H9 (cell line): ENCODE measurements around the gene PTRH1. TPM values are rescaled to one million over a fixed set of nuclear protein-coding genes. Genes with fewer than 3 reads are reported as not detected.
A peak's percentile ranks its signal among the peaks of the same experiment; 100 is the strongest.

Experiments used
- DNase-seq: peaks from one replicate; pipeline ENCODE4 v3.0.0-alpha.2; 2017
- H2AFZ ChIP-seq: one replicate; pipeline ENCODE4 v1.6.1; 2013; ENCODE audit warnings: mild to moderate bottlenecking, low read length, control low read depth, moderate library complexity
- H2AK5ac ChIP-seq: 2 replicates; pipeline ENCODE4 v1.6.1; 2013; ENCODE audit warnings: low read length, control low read depth, mixed read lengths; ENCODE audit not compliant: insufficient read length
- H2BK120ac ChIP-seq: one replicate; pipeline ENCODE4 v1.6.1; 2013; ENCODE audit warnings: low read depth, mild to moderate bottlenecking, low read length, control low read depth, inconsistent platforms; ENCODE audit not compliant: poor library complexity, severe bottlenecking
- H2BK12ac ChIP-seq: 2 replicates; pipeline ENCODE4 v1.6.1; 2013; ENCODE audit warnings: low read length, control low read depth, mixed read lengths, low read depth; ENCODE audit not compliant: insufficient read length
- H2BK15ac ChIP-seq: 2 replicates; pipeline ENCODE4 v1.6.1; 2013; ENCODE audit warnings: low read depth, low read length, control low read depth
- H2BK20ac ChIP-seq: one replicate; pipeline ENCODE4 v1.6.1; 2013; ENCODE audit warnings: low read depth, mild to moderate bottlenecking, low read length, control low read depth, inconsistent platforms; ENCODE audit not compliant: poor library complexity, severe bottlenecking
- H2BK5ac ChIP-seq: 2 replicates; pipeline ENCODE4 v1.6.1; 2013; ENCODE audit warnings: low read length, control low read depth, mixed read lengths; ENCODE audit not compliant: insufficient read length
- H3K14ac ChIP-seq: 2 replicates; pipeline ENCODE4 v1.6.1; 2013; ENCODE audit warnings: low read length, control low read depth; ENCODE audit not compliant: insufficient read depth
- H3K18ac ChIP-seq: 2 replicates; pipeline ENCODE4 v1.6.1; 2013; ENCODE audit warnings: low read depth, mild to moderate bottlenecking, mixed read lengths, low read length, control low read depth; ENCODE audit not compliant: insufficient read length
- H3K23ac ChIP-seq: 2 replicates; pipeline ENCODE4 v1.6.1; 2013; ENCODE audit warnings: low read length, control low read depth, mixed read lengths, low read depth; ENCODE audit not compliant: insufficient read length
- H3K23me2 ChIP-seq: 2 replicates; pipeline ENCODE4 v1.6.1; 2013; ENCODE audit warnings: low read depth, mild to moderate bottlenecking, mixed read lengths, low read length, control low read depth; ENCODE audit not compliant: insufficient read length, poor library complexity, severe bottlenecking
- H3K27ac ChIP-seq: 2 replicates; pipeline ENCODE4 v1.5.1; 2013; ENCODE audit warnings: low read length, control low read depth, mixed read lengths, low read depth; ENCODE audit not compliant: insufficient read length
- H3K27me3 ChIP-seq: 2 replicates; pipeline ENCODE4 v1.6.1; 2013; ENCODE audit warnings: low read length, control low read depth, inconsistent platforms; ENCODE audit not compliant: insufficient read depth
- H3K4ac ChIP-seq: 2 replicates; pipeline ENCODE4 v1.6.1; 2013; ENCODE audit warnings: low read depth, mild to moderate bottlenecking, control low read depth, inconsistent platforms, low read length, moderate library complexity
- H3K4me1 ChIP-seq: 2 replicates; pipeline ENCODE4 v1.6.1; 2013; ENCODE audit warnings: low read length, control low read depth, inconsistent platforms; ENCODE audit not compliant: insufficient read depth
- H3K4me2 ChIP-seq: 2 replicates; pipeline ENCODE4 v1.6.1; 2013; ENCODE audit warnings: low read length, control low read depth, mixed read lengths; ENCODE audit not compliant: insufficient read length, insufficient read depth
- H3K56ac ChIP-seq: 2 replicates; pipeline ENCODE4 v1.6.1; 2013; ENCODE audit warnings: low read depth, mild to moderate bottlenecking, mixed read lengths, low read length, control low read depth; ENCODE audit not compliant: insufficient read length
- H3K79me1 ChIP-seq: 2 replicates; pipeline ENCODE4 v1.6.1; 2013; ENCODE audit warnings: low read depth, mild to moderate bottlenecking, moderate library complexity, low read length, control low read depth, inconsistent platforms; ENCODE audit not compliant: insufficient read depth, poor library complexity, severe bottlenecking
- H3K79me2 ChIP-seq: 2 replicates; pipeline ENCODE4 v1.6.1; 2013; ENCODE audit warnings: low read length, control low read depth, inconsistent platforms; ENCODE audit not compliant: insufficient read depth
- H3K9ac ChIP-seq: 2 replicates; pipeline ENCODE4 v1.6.1; 2013; ENCODE audit warnings: low read length, control low read depth, mixed read lengths; ENCODE audit not compliant: insufficient read length; ENCODE audit errors: extremely low read depth
- H3K9me3 ChIP-seq: one replicate; pipeline ENCODE4 v1.6.1; 2013; ENCODE audit warnings: low read depth, low read length, inconsistent platforms; ENCODE audit not compliant: control insufficient read depth
- H3T11ph ChIP-seq: one replicate; pipeline ENCODE4 v1.6.1; 2013; ENCODE audit warnings: mild to moderate bottlenecking, low read length, control low read depth, inconsistent platforms
- H4K20me1 ChIP-seq: one replicate; pipeline ENCODE4 v1.6.1; 2013; ENCODE audit not compliant: control insufficient read depth, insufficient read length, insufficient read depth
- H4K5ac ChIP-seq: 2 replicates; pipeline ENCODE4 v1.6.1; 2013; ENCODE audit warnings: low read depth, mild to moderate bottlenecking, mixed read lengths, low read length, control low read depth; ENCODE audit not compliant: insufficient read length
- H4K8ac ChIP-seq: replicated peaks from 2 replicates; pipeline ENCODE4 v1.6.1; 2013; ENCODE audit warnings: low read length, control low read depth, mixed read lengths, low read depth; ENCODE audit not compliant: insufficient read length
- H4K91ac ChIP-seq: 2 replicates; pipeline ENCODE4 v1.6.1; 2013; ENCODE audit warnings: low read depth, mild to moderate bottlenecking, moderate library complexity, mixed read lengths, low read length, control low read depth; ENCODE audit not compliant: insufficient read length
- H3K27ac Mint-ChIP-seq, 3 experiments: 2 replicates in 2 of 3; 3 replicates in 1 of 3; pipeline ENCODE4 v1.8.0; 2020 to 2021; ENCODE audit warnings: mixed read lengths in 3 of 3, mild to moderate bottlenecking in 1 of 3, moderate library complexity in 1 of 3
- H3K27me3 Mint-ChIP-seq: 2 replicates; pipeline ENCODE4 v1.8.0; 2021; ENCODE audit warnings: low read depth, mild to moderate bottlenecking, moderate library complexity, mixed read lengths
- H3K36me3 Mint-ChIP-seq, 3 experiments: 2 replicates in 2 of 3; 3 replicates in 1 of 3; pipeline ENCODE4 v1.8.0; 2020 to 2021; ENCODE audit warnings: low read depth in 3 of 3, mixed read lengths in 3 of 3; ENCODE audit not compliant: insufficient read depth in 1 of 3
- H3K4me1 Mint-ChIP-seq, 2 experiments: 2 replicates each; pipeline ENCODE4 v1.8.0; 2020; ENCODE audit warnings: mixed read lengths in 2 of 2
- H3K4me3 Mint-ChIP-seq, 2 experiments: 2 replicates in 1 of 2; 3 replicates in 1 of 2; pipeline ENCODE4 v1.8.0; 2020 to 2021; ENCODE audit warnings: mild to moderate bottlenecking in 2 of 2, mixed read lengths in 2 of 2, moderate library complexity in 1 of 2
- H3K9me3 Mint-ChIP-seq, 2 experiments: 2 replicates in 1 of 2; 3 replicates in 1 of 2; pipeline ENCODE4 v1.8.0; 2020; ENCODE audit warnings: mild to moderate bottlenecking in 2 of 2, mixed read lengths in 2 of 2, moderate library complexity in 1 of 2
- WGBS: extraction: QIAGEN DNeasy Blood & Tissue Kit; methylation state at CpG from one replicate; pipeline ENCODE4 v1.1.7; 2013; ENCODE audit warnings: missing lambda C conversion rate, low lambda C conversion rate, mixed read lengths; ENCODE audit not compliant: insufficient read length; ENCODE audit errors: extremely low coverage; 5-methylcytosine and 5-hydroxymethylcytosine counted together
- total RNA-seq: library from RNA; stranded (reverse); gene quantifications from 2 replicates; pipeline ENCODE4 v1.2.1, GENCODE V29; 2021
- TF ChIP-seq, protein P1 (sequence below): fragments of 200-600 bp; sonication (generic); conservative IDR thresholded peaks from 3 replicates; pipeline ENCODE4 v1.8.0; 2021; ENCODE audit warnings: antibody characterized with exemption, mild to moderate bottlenecking

The PTRH1 gene
- total RNA-seq, 1 experiment from 2014 or later, result 10.9 TPM

DNA sequence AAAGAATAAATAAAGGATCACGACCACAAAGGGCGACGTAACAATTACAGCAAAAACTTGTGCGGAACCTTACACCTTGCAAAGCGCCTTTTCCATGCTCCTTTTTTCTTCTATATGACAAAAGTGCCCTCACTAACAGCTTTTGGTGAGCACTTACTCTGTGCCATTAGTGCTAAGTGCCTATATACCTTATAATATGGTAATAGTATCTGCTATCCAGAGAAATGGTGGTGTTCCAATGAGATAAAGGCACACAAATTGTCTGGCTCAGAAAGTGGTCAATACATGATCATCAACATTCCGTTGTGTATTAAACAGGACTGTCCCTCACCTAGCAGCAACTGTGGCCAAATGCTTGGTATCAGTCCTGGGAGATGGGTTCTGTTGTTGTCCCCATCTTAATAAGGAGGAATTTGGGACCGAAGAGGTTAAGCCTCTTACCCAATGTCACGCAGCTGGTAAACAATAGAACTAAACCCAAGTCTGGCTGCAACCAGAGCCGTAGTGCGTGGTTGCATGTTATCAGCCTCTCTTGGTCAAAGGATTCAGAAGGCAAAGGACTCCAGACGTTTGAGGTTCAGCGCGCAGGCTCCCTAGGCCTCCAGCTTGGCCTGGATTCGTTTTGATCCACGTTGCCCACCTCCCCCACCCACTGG, 20.2 kb upstream of the PTRH1 start:
- no peak overlapping the region for H3K27ac ChIP-seq
- Mint-ChIP-seq H3K36me3 (no peaks in the 10 kb centered on the region; a peak in 1 of 7 replicates), H3K4me3 (peak overlapping the region; percentile 70 to 89), H3K4me1 (peaks cover 9 to 10% of the 10 kb centered on the region in 2 experiments), H3K27ac (peak overlapping the region in 1 of 3 experiments; percentile 77; a peak in 2 of 7 replicates), H3K27me3 (peaks cover 15% of the 10 kb centered on the region), H3K9me3 (no peaks in the 10 kb centered on the region)
- H3K56ac ChIP-seq, result no peak overlapping the region
- TF ChIP-seq, protein P1, sequence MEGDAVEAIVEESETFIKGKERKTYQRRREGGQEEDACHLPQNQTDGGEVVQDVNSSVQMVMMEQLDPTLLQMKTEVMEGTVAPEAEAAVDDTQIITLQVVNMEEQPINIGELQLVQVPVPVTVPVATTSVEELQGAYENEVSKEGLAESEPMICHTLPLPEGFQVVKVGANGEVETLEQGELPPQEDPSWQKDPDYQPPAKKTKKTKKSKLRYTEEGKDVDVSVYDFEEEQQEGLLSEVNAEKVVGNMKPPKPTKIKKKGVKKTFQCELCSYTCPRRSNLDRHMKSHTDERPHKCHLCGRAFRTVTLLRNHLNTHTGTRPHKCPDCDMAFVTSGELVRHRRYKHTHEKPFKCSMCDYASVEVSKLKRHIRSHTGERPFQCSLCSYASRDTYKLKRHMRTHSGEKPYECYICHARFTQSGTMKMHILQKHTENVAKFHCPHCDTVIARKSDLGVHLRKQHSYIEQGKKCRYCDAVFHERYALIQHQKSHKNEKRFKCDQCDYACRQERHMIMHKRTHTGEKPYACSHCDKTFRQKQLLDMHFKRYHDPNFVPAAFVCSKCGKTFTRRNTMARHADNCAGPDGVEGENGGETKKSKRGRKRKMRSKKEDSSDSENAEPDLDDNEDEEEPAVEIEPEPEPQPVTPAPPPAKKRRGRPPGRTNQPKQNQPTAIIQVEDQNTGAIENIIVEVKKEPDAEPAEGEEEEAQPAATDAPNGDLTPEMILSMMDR, result no peak; the same call in 2 of the 3 replicates
- H4K5ac ChIP-seq, result no peak overlapping the region
- no peak overlapping the region for H2BK15ac ChIP-seq
- peak overlapping the region; percentile 85; the same call in 1 of the 2 replicates for H3K14ac ChIP-seq
- H3K9ac ChIP-seq, result no peak overlapping the region
- H2BK20ac ChIP-seq, result peak overlapping the region; percentile 92
- no peaks in the 10 kb centered on the region for H3K79me2 ChIP-seq
- no peaks in the 10 kb centered on the region for H3K23me2 ChIP-seq
- H3K4me2 ChIP-seq, result no peak overlapping the region
- H2AFZ ChIP-seq, result no peak overlapping the region
- no peak overlapping the region for H2BK5ac ChIP-seq
- H3K18ac ChIP-seq, result peak overlapping the region; percentile 89
- H3T11ph ChIP-seq, result peak overlapping the region; percentile 0
- H4K91ac ChIP-seq, result no peak overlapping the region
- H3K4ac ChIP-seq, result peak overlapping the region; percentile 15
- no peaks in the 10 kb centered on the region for H4K20me1 ChIP-seq
- H2BK12ac ChIP-seq, result no peak overlapping the region
- no peaks in the 10 kb centered on the region for H3K27me3 ChIP-seq
- no peaks in the 10 kb centered on the region for H3K79me1 ChIP-seq
- H2BK120ac ChIP-seq, result peak overlapping the region; percentile 54
- H3K4me1 ChIP-seq, result no peaks in the 10 kb centered on the region
- no peaks in the 10 kb centered on the region for H3K9me3 ChIP-seq
- H2AK5ac ChIP-seq, result no peak overlapping the region
- DNase-seq, result no peak
- no CpG with 5 or more reads among the region's 15 CpGs for WGBS
- H3K23ac ChIP-seq, result no peak overlapping the region
- H4K8ac ChIP-seq, result no peak overlapping the region
